Endothelial cell of umbilical vein (primary cell): ENCODE results near the gene COA3. TPM values are rescaled to one million over a fixed set of nuclear protein-coding genes. Genes with fewer than 3 reads are reported as not detected.
A peak's percentile ranks its signal among the peaks of the same experiment; 100 is the strongest.

ENCODE experiments used
- BruUV-seq: library from RNA; stranded (reverse); fragments of 400-500 nt; replicated peaks from 2 replicates; lab custom pipeline; 2021; lab: Mats Ljungman, UMichigan
- CTCF ChIA-PET: fragments of 300-600, 350-600 bp; sonication (Branson Sonifier 250); formaldehyde crosslinking; loops from one replicate; lab custom pipeline; 2021; ENCODE audit warnings: antibody characterized with exemption, inconsistent platforms; lab: Charles Lee
- POLR2A ChIA-PET: fragments of 300-600, 350-600 bp; sonication (Branson Sonifier 250); formaldehyde crosslinking; loops from one replicate; lab custom pipeline; 2021; ENCODE audit warnings: antibody characterized with exemption, inconsistent platforms; lab: Charles Lee
- DNase-seq: peaks from one replicate; pipeline ENCODE4 v3.0.0-alpha.2; 2011; ENCODE audit warnings: low read depth, low spot score
- FAIRE-seq: peaks from 2 replicates; lab custom pipeline; 2011; peaks lifted over from hg19 to GRCh38; lab: Jason Lieb, UNC
- H2AFZ ChIP-seq: 2 replicates; pipeline ENCODE4 v1.6.0; 2012; ENCODE audit warnings: low read depth, low read length, control low read depth, inconsistent platforms
- H3K27ac ChIP-seq: 2 replicates; pipeline ENCODE4 v1.5.1; 2011; ENCODE audit warnings: low read depth, mild to moderate bottlenecking, control low read depth, low read length, moderate library complexity; ENCODE audit not compliant: insufficient read depth
- H3K27me3 ChIP-seq, 2 experiments: 2 replicates each; pipeline versions ENCODE4 v1.6.0 to v1.6.1; 2011; ENCODE audit warnings: low read length in 2 of 2, mixed read lengths in 1 of 2; ENCODE audit not compliant: control insufficient read depth in 2 of 2, insufficient read depth in 2 of 2
- H3K36me3 ChIP-seq, 2 experiments: 2 replicates in 1 of 2; 3 replicates in 1 of 2; pipeline ENCODE4 v1.5.1; 2011; ENCODE audit warnings: low read length in 2 of 2, mild to moderate bottlenecking in 1 of 2, moderate library complexity in 1 of 2; ENCODE audit not compliant: control insufficient read depth in 2 of 2, insufficient read depth in 2 of 2; ENCODE audit errors: extremely low read depth in 1 of 2
- H3K4me1 ChIP-seq: 3 replicates; pipeline ENCODE4 v1.5.1; 2011; ENCODE audit warnings: mild to moderate bottlenecking, low read length; ENCODE audit not compliant: control insufficient read depth, insufficient read depth; ENCODE audit errors: extremely low read depth
- H3K4me2 ChIP-seq: 2 replicates; pipeline ENCODE4 v1.6.1; 2011; ENCODE audit warnings: low read length, control low read depth, mixed read lengths; ENCODE audit not compliant: insufficient read depth
- H3K4me3 ChIP-seq, 3 experiments: fragments of 200-600 bp in 1 of 3; sonication (generic), shearing (Covaris generic) in 1 of 3; replicated peaks in 1 of 3; 2 replicates each; pipeline ENCODE4 v1.5.1; 2011 to 2016; ENCODE audit warnings: control low read depth in 3 of 3, low read length in 3 of 3, mild to moderate bottlenecking in 2 of 3, inconsistent platforms in 1 of 3, low read depth in 1 of 3, moderate library complexity in 1 of 3; ENCODE audit not compliant: insufficient read depth in 1 of 3
- H3K79me2 ChIP-seq: 2 replicates; pipeline ENCODE4 v1.6.0; 2012; ENCODE audit warnings: low read length, inconsistent platforms; ENCODE audit not compliant: control insufficient read depth, insufficient read depth
- H3K9ac ChIP-seq: replicated peaks from 2 replicates; pipeline ENCODE3; 2011; ENCODE audit warnings: low read length, control low read depth; ENCODE audit not compliant: insufficient read depth; ENCODE audit errors: extremely low read depth
- H3K9me1 ChIP-seq: replicated peaks from 3 replicates; pipeline ENCODE4 v1.6.0; 2011; ENCODE audit warnings: mild to moderate bottlenecking, low read length; ENCODE audit not compliant: control insufficient read depth, insufficient read depth; ENCODE audit errors: extremely low read depth
- H3K9me3 ChIP-seq: replicated peaks from 2 replicates; pipeline ENCODE4 v1.5.1; 2012; ENCODE audit warnings: low read length, inconsistent platforms; ENCODE audit not compliant: control insufficient read depth, insufficient read depth
- H4K20me1 ChIP-seq: replicated peaks from 2 replicates; pipeline ENCODE3; 2011; ENCODE audit warnings: mild to moderate bottlenecking, low read length; ENCODE audit not compliant: control insufficient read depth, insufficient read depth; ENCODE audit errors: extremely low read depth
- EZH2 ChIP-seq: IDR thresholded peaks from 2 replicates; pipeline ENCODE4 v1.6.1; 2012; ENCODE audit warnings: borderline replicate concordance, low read depth, mild to moderate bottlenecking, moderate library complexity, low read length, inconsistent platforms; ENCODE audit not compliant: severe bottlenecking
- JUN ChIP-seq: IDR thresholded peaks from 2 replicates; pipeline ENCODE4 v1.6.1; 2011; ENCODE audit warnings: borderline replicate concordance, low read depth; ENCODE audit not compliant: insufficient read length, insufficient read depth
- MAX ChIP-seq: IDR thresholded peaks from 2 replicates; pipeline ENCODE4 v1.6.1; 2011; ENCODE audit not compliant: insufficient read depth, insufficient read length
- MYC ChIP-seq: IDR thresholded peaks from one replicate; pipeline ENCODE4 v1.6.1; 2011; ENCODE audit warnings: mild to moderate bottlenecking, low read depth, low read length
- POLR2A ChIP-seq: IDR thresholded peaks from 2 replicates; pipeline ENCODE4 v1.6.1; 2012; ENCODE audit warnings: low read depth, mild to moderate bottlenecking, control low read depth, low read length
- POLR2AphosphoS5 ChIP-seq: IDR thresholded peaks from 2 replicates; pipeline ENCODE4 v1.6.1; 2012; ENCODE audit warnings: low read depth, mild to moderate bottlenecking, control low read depth, low read length, moderate library complexity; ENCODE audit not compliant: insufficient read depth
- dilution Hi-C: fragments of 300-500 bp; cut with MboI; formaldehyde crosslinking; loops from one replicate; pipeline ENCODE4 v1.15.0; 2019; ENCODE audit warnings: low sequenced_read_pairs; ENCODE audit not compliant: extremely low pct_ligation_motif_present
- intact Hi-C: fragments of 100-400 bp; cut with micrococcal nuclease; formaldehyde crosslinking; loops from one replicate; pipeline ENCODE4 v1.10.0; 2022
- polyA plus RNA-seq, 4 experiments: library from polyadenylated mRNA; depleted of rRNA in 3 of 4; stranded (reverse) in 3 of 4; unstranded in 1 of 4; fragments of >200 nt; gene quantifications; 2 replicates each; pipeline versions ENCODE4 v1.2.1 to v1.2.3, GENCODE V29; 2011 to 2012; ENCODE audit warnings: missing spikeins in 1 of 4
- total RNA-seq: library from RNA; stranded (reverse); gene quantifications from 2 replicates; pipeline ENCODE4 v1.2.3, GENCODE V29; 2021
- TF ChIP-seq, protein P1 (sequence below), 2 donors: IDR thresholded peaks; 1 replicate in 1 of 2; 2 replicates in 1 of 2; pipeline ENCODE4 v1.5.1; 2011; ENCODE audit warnings: low read length in 2 of 2, mild to moderate bottlenecking in 2 of 2, moderate library complexity in 2 of 2, control low read depth in 1 of 2, inconsistent platforms in 1 of 2, low read depth in 1 of 2; ENCODE audit not compliant: insufficient read depth in 1 of 2; ENCODE audit errors: extremely low read depth in 1 of 2

The COA3 gene
- total and polyA plus RNA-seq, 2 donors (not counting 3 experiments of a cell fraction or from before 2014, with no cell fraction given) = 56.6 to 126 TPM

DNA sequence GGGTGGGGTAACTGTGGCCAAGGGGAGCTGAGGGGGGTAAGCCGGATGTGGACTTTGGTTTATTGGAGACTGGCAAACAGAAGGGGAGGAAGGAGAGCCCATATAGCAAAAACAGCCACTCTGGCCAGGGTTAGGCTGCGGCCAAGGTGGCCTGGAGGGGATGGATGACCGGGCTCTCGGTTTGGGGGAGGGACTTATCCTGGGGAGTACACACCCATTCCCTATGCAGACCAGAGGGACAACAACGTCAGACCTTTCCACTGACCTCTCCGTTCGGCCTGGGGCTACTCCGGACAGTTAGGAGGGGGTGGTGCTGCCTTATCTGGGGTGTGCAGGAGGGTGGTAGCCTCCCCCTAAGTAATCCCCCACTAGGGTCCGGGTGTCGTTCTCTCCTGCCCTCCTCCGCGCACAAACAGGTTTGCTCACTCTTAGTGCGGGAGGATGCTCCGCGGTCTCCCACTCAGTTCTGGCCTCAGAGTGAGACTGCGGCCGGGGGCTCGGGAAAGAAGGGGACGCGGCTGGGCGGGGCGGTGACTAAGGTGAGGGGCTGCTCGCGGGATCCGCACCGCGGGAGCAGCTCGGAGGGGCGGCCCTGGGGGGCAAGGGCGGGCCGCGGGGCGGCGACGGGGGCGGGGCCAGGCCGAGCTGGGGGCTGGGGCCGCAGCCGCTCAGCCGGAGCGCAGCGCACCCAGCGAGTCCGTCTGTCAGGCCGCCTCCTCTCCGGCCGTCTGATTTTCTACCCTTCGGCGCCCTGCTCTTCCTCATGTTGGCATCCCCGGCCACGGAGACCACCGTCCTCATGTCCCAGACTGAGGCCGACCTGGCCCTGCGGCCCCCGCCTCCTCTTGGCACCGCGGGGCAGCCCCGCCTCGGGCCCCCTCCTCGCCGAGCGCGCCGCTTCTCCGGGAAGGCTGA, 18.3 kb downstream of the COA3 start, which contains the start of gene WNK4:
WNK4 (plus strand) TSS at position 675 of the 915 bp plus-strand sequence; CDS start at position 764, 89 bp downstream.
- H3K36me3 ChIP-seq = peaks cover 0 to 8% of the 10 kb centered on the region in 2 experiments
- no peaks in the 10 kb centered on the region for H3K9me3 ChIP-seq
- peaks cover 7 to 9% of the 10 kb centered on the region in 2 experiments for H3K27me3 ChIP-seq
- TF ChIP-seq MAX (no peak), POLR2A (peak; percentile 55), MYC (no peak), JUN (no peak), POLR2AphosphoS5 (peak; percentile 54), EZH2 (peak; percentile 63)
- TF ChIP-seq, protein P1, sequence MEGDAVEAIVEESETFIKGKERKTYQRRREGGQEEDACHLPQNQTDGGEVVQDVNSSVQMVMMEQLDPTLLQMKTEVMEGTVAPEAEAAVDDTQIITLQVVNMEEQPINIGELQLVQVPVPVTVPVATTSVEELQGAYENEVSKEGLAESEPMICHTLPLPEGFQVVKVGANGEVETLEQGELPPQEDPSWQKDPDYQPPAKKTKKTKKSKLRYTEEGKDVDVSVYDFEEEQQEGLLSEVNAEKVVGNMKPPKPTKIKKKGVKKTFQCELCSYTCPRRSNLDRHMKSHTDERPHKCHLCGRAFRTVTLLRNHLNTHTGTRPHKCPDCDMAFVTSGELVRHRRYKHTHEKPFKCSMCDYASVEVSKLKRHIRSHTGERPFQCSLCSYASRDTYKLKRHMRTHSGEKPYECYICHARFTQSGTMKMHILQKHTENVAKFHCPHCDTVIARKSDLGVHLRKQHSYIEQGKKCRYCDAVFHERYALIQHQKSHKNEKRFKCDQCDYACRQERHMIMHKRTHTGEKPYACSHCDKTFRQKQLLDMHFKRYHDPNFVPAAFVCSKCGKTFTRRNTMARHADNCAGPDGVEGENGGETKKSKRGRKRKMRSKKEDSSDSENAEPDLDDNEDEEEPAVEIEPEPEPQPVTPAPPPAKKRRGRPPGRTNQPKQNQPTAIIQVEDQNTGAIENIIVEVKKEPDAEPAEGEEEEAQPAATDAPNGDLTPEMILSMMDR (IDR thresholded peaks at IDR 0.05; ENCODE audit: extremely low read depth in 1 of 2, insufficient read depth in 1 of 2, low read depth in 1 of 2, low read length in 2 of 2) = no peak
- peak within 1 kb of the TSS in 2 of 3 experiments; percentile 18 to 48 for H3K4me3 ChIP-seq
- H3K9me1 ChIP-seq = no peaks in the 10 kb centered on the region
- no peak within 1 kb of the TSS for H3K9ac ChIP-seq
- DNase-seq = peak; percentile 23
- H3K79me2 ChIP-seq = no peaks in the 10 kb centered on the region
- POLR2A ChIA-PET = interaction anchor here (0.5 to 0.9 kb wide), 2 partner anchors 19 to 49 kb away, joined by 3 read pairs; partner anchors contain the start of gene RAMP2
- H3K27ac ChIP-seq = no peak within 1 kb of the TSS
- H3K4me2 ChIP-seq = peak within 1 kb of the TSS; percentile 54
- dilution Hi-C loops = no loop called here
- H2AFZ ChIP-seq = peak within 1 kb of the TSS; percentile 53
- no peaks in the 10 kb centered on the region for H4K20me1 ChIP-seq
- CTCF ChIA-PET = interaction anchor here (0.7 to 4.7 kb wide), 5 partner anchors 17 to 58 kb away, joined by 3 to 44 read pairs (median 3); partner anchors contain the start of gene BECN1
- BruUV-seq = no TSS peak
- FAIRE-seq = no peak
- H3K4me1 ChIP-seq = peaks cover 43% of the 10 kb centered on the region
- intact Hi-C loops = loop anchor here (5.0 kb wide), 1 partner anchor 103 kb away; the partner anchor contains the start of gene PLEKHH3
